HUDEP-2 (cell line): ENCODE results near the gene TSR3.
"Not testable (repeated sequence)": the region's sequence is repeated elsewhere in the genome, so short reads cannot be mapped to it uniquely, and the experiment has no call there.

Experiments used
- DNase-seq, 76 experiments: peaks; one replicate each; lab custom pipeline; 2025; ENCODE audit not compliant: unreplicated experiment in 76 of 76; lab: John Stamatoyannopoulos, UW

The TSR3 gene

DNA sequence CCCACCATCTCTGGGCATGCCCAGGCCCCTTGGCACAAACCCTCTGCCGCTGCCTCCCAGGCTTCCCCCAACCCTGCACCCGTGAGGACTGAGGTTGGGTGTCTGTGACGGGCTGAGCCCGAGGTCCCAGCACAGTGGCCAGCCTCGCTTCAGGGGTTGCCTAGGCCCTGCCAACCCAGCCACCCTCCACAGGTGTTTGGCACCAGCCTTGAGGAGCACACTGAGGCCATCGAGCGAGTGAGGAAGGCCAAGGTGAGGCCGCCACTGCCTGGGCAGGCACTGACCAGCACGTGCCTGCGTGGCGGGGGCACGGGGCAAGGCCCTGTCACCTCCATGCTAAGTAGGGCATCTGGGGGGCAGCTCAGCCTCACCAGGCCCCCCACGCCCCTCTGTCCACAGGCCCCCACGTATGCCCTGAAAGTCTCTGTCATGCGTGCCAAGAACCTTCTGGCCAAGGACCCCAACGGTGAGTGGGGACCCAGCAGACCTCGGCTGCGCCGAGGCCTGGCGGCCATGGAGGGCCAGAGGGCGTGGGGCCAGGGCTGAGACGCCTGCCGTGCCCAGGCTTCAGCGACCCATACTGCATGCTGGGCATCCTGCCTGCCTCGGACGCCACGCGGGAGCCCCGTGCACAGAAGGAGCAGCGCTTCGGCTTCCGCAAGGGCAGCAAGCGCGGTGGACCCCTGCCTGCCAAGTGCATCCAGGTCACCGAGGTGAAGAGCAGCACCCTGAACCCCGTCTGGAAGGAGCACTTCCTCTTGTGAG lies 10.8 kb downstream of the TSR3 start:
- no peak for DNase-seq

DNA sequence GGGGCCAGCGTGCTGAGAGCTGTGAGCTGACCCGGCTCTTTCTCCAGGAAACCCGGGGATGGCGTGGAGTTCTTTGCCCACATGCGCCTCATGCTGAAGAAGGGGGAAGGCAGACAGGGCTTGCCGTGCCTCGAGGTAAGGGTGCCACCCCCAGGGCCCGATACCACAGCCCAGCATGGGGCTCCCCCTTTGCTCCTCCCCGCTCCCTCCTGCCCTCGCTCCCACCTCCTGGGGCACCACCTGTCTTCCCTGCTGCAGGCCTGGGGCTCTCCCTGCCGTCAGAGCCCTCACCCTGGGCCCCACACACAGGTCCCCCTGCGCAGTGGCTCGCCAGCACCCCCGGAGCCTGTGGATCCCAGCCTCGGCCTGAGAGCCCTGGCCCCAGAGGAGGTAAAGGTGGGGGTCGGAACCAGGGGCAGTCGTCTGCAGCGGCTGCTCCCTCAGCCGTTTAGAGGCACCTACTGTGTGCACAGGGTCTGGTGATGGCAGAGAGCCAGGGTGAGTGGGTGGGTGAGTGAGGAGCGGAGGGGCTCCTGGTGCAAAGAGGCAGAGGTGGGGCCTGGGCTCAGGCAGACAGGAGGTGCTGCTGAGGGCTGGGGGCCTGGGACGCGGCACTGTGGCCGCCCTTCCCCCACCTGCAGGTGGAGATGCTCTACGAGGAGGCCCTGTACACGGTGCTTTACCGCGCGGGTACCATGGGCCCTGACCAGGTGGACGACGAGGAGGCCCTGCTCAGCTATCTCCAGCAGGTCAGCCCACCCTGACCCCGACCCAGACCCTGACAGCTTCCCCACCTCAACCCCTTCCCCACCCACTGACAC lies 12.6 kb downstream of the TSR3 start:
- no peak for DNase-seq

DNA sequence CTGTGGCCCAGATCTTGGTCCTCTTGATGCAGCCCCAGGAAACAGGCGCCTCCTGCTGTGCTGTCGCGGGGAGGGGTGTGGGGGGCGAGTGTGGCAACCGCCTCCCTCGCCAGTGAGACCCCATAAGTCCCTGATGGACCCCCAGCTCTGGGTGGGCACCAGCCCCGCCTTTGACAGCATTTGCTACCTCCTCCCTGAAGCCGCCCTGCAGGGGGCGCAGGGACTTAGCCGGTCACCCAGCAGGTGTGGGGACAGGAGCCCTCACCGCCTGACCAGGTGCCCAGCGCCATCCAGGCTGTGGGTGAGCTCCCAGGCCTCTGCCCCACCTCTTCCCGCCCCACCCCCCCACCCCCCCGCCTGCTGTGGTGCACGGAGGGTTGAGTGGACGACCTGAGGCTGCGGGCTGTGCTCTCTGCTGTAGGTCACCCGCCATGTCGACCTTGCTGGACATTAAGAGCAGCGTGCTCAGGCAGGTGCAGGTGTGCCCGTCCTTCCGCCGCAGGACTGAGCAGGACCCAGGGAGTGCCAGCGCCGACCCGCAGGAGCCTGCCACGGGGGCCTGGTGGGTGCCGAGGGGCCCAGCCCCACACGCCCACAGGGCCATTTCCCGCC lies 13.5 kb downstream of the TSR3 start:
- DNase-seq = peak in 10 of 76 experiments; percentile 3 to 26 (median 19)

DNA sequence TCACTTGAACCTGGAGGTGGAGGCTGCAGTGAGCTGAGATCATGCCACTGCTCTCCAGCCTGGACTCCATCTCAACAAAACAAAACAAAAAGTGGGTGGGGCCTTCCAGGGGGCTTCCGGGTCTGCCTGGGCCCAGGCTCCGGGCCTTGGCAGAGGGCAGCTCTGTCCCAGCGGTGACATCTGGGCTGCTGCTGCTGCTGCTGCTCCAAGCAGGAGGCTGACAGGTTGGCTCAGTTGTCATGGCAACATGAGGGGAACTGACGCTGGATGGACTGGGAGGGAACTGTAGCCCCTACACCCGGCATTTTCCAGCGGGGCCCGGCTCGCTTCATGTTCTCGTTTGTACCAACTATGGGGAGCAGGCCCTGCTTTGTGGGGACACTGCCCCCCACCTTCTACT lies 14.2 kb downstream of the TSR3 start:
- no peak for DNase-seq

DNA sequence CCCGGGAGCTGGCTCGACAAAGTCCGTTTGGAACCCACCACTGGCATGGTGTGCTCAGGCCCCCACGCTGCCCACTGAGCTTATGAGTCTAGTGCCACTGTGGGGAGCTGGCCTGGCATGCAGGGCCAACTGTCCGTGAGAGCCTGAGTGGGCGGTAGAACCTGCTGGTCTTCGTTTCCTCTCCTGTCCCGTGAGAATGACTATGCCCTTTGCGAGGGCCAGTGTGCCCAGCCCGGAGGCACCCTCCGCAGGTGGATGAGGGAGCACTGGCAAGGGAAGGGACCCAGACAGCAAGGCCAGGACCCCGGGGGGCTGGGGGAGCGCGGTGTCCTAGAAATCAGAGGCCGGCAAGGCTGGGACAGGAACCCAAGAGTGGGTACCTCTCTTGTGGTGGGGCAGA lies 15.1 kb downstream of the TSR3 start:
- no peak for DNase-seq

DNA sequence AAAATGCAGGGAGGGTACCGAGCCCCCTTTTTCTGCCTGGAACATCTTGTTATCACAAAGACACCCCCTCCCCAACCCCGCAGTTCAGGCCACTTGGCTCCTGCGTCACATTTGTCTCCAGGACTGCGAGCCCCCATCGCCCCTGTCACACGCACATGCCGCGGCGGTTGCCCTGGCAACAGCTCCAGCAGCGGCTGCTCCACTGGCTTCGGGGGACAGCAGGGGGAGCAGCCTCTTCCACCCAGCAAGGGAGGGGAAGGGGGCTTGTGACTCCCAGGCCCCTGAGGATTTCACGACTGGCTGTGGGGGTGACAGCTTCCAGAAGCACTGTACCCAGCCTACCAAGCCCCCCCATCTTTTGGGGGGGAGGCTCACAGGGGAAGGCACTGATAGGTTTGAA lies 15.7 kb downstream of the TSR3 start:
- no peak for DNase-seq

DNA sequence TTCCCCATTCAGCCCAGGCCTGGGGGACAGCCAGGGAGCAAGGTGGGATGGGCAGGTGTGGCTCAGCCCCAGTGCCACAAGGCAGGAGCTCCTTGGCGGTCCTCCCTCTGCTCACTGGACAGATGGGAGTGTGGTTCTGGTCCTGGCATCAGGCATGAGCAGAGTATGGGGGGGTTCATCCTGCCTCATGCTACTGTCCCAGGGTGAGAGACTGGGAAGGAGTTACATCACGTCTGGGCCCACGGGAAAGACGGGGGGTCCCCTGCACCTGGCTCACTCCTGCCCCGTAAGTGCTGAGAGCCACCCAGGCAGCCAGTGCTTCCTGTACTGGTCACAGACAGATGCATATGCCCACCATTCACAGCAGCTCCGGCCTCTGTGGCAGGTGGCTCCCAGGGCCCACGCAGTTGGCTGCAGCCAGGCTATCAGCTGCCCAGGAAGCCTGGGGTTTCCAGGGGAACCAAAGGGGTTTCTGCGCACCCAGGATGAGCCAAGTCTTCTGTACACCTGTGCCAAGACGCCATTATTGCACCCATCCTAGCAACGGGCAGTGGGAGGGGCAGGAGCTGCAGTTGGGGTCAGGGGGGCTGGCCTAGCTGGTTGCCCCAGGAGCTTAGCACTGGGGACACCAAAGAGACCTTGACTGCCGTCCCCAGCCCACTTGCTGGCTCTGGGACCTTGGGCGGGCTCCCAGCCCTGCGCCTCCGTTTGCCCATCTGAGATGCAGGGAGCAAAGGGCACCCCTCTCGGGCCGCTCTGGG lies 16.3 kb downstream of the TSR3 start:
- DNase-seq = no peak

DNA sequence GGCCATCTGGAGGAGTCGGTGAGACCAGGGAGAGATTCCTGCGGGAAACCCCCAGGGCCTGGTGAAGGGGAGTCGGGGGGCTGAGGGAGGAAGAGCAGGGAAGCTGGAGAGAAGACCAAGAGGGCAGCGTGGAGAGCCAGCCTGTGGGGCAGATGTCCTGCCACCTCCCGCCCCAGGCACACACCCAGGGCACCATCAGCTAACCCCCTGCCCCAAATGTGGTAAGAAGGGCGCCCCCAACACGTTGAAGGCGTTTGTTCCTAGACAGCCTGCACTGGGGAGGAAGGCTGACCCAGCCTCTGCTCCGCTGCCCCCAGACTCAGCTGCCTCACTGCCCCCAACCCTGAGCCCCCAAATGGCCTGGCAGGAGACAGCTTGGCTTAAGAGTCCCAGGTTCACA lies 16.9 kb downstream of the TSR3 start:
- no peak for DNase-seq

DNA sequence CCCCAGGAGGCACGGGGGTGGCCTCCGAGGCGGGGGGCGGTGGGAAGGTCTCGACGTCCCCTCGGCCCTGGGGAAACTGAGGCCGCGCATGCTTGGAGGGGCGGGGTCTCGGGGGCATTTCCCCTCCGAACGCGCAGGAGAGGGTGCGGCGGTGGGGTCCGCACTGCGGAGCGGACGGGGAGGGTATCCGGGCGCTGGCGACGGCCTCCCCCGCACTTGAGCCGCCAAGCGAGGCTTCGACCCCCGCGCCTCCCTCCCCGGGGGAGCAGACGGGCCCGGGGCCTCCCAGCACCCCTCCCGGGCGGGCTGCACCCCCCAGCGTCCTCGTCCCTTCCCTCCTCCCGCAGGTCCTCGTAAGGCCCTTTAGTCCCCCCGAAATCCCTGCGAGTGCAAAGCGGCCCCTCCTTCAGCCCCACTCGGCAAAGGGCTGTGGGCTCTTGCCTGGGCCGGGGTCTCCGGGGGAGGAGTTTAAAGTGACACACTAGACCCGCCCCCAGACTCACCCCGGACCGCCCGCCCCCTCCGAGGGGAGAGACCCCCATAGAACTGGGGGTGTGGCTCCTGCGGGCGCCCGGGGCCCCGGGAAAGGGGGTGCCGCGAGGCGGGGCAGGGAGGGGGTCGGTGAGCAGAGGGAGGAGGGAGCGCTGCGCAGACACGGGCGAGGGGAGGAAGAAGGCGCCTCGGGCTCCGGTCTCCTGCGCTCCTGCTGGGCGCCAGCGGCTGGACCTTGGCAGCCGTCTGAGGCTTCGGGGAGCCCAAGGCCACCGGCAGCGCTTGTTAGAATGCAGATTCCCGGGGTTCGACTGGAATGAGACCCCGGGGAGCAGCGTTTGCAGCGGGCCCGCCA lies 17.6 kb downstream of the TSR3 start:
- DNase-seq = no peak

DNA sequence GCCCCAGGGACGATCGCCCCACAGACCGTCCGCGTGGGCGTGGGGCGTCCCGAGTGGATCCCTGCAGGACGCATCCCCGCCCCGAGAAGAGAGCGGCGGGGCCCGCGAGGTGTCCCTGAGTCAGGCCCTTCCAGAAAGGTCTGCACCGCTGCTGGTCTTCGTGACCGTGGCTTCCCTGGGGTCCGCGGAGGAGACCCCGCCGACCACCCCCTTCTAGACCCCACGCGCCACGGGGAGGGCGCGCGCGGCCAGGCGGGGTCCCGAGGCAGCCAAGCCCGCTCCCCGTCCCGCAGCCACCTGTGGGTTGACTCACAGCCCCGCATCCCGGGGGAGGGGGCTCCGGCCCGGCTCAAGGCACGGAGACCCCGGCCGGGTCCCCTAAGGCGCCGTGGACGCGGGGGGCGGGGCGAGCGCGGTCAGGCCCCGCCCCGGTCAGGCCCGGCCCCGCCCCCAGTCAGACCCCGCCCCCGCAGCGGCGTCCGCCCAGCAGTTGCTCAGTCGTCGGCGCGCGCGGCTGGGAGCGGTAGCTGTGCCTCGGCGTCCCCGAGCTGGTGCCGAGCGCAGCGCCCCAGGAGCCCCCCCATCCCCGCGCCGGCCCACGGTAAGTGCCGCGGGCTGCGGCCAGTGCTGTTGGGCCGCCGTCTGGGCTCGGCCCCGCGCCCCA lies 18.4 kb downstream of the TSR3 start, which contains the start of gene BAIAP3:
TSS of gene BAIAP3 (plus strand) at position 497 of the 664 bp plus-strand sequence. CDS start 4,905 bp downstream, outside the sequence.
- DNase-seq = peak in 25 of 76 experiments; percentile 10 to 58 (median 22)

DNA sequence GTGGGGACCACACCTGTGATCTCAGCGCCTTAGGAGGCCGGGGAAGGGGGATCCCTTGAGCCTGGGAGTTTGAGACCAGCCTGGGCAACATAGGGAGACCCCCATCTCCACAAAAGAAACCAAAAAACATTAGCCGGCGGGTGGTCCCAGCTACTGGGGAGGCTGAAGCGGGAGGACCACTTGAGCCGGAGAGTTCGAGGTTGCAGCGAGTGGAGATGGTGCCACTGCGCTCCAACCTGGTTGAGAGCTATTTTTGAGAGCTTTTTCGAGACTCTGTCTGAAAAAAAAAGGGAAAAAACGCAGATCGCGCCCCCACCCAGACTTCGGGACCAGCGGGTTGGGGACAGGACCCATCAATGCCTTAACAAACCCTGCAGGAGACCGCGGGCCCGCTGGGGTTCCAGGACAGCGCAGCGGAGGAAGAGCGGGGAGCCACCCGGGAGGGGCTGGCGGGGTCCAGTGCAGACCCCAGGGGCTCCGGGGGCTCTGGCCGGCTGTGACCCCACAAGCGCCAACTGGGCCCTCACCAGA lies 19.0 kb downstream of the TSR3 start:
- no peak for DNase-seq

DNA sequence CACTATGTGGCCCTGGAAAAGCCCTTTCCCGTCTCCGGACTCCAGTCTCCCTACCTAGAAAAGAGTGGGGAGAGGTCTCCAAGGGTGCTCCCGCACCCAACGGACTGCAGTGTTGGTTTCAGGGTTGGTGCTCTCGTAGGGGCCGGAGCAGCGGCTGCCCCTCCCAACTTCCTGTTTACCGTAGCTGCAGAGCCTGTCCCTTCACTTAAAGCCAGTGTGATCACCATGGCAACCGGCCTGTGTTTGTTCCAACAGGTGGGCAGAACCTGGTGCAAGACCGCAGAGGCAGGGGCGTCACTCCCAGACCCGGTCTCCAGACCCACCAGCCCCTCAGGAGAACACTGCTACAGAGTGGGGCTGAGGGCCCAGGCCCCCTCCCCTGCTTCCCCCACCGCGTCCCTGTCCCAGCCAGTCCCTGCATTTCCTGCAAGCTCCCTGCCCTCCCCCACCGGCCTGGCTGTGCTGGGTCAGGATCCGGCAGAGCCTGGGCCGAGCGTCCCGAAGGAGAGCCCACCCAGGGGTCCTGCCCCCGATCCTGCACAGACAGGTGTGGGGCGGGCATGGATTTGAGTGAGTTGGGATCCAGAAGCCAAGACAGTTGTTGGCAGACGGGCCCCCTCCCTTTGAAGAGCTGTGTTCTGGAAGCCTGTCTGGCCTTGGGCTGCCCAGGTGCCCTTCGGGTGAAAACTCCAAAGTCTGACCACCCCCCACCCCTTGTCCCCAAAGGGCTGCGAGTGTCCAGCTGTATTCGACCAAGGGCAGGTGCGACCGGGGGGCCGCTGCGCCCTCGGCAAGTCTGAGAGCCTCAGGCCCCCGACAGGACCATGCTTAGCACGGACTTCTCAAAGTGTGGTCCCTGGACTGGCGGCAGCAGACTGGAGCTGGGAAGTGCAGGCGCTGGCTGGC lies 19.7 kb downstream of the TSR3 start:
- DNase-seq = peak in 31 of 76 experiments; percentile 9 to 72 (median 40)

DNA sequence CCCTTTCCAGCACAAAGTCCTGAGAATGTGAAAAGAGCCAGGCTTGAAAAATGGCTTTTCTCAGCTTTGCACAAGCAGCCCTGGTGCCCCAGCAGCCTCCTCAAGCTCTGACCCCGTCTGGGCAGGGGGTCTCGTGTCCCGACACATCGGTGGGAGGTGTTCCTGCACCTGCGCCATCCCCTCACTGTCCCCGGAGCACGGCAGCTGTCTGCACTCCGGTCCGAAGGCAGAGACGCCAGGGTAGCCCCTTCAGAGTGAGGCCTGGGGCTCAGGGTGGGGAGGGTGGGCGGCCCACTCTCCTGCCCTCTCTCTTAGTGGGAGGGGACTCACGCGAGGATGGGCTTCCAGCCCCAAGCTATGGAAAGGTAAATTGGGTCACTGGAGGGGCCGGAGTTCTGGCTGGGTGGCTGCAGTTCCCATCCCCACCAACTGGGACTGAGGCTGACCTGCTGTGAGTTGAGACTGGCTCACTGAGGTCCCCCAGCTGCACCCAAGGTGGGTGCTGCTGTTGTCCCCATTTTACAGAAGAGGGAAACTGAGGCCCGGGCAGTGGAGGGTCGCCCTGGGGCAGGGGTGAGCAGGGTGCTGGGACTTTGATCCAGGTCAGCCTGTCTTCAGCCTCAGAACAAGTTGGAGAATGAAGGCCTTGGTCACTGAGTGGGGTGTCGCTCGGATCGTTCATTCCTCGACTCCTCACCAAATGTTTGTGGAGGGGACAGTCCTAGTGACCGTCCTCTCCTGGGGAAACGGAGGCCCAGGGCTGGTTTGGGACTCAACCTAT lies 20.6 kb downstream of the TSR3 start:
- DNase-seq = no peak

DNA sequence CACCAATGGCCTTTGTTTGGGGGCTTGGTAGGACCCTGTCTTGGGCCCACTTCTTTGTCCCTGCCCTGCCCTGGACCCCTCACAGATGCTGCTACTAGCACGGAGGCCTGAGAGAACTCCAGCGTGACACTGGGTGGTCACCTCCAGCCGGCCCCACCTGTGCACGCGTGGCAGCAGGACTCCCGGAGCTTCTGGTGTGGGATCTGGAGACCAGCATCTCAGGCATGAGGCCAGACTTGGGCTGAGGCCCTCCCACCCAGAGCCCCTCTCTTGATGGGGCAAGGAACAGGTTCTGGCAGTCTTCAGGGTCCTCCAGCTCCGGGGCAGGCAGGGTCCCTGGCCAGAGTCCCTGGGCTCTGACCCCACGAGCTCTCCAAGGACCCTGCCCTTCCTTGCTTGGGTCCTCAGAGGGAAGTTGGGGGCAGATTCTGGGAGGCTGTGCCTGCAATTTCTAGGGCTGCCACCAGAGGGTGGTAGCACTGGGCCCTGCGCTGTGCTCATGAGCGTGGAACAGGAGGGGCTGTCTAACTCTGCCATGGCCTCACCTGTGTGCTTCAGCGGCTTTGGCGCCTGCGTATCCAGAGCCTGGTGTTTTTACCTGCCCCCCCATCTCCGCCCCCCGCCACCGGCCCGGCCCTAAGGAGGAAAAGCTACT lies 21.3 kb downstream of the TSR3 start:
- peak in 5 of 76 experiments; percentile 5 to 45 (median 11) for DNase-seq

DNA sequence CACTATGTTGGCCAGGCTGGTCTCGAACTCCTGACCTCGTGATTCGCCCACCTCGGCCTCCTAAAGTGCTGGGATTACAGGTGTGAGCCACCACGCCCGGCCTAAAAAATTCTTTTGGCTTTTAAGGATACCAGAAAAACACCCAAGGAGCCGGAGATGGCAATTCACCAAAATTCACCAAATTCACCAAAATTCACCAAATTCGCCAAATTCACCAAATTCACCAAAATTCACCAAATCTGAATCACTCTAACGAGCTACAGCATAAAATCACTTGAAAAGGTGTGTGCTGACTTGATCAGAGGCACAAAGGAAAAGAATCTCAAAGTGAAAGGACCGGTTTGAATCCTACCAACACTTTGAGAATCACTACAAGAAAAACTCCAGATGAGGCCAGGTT lies 22.7 kb downstream of the TSR3 start:
- DNase-seq = not testable (repeated sequence)

DNA sequence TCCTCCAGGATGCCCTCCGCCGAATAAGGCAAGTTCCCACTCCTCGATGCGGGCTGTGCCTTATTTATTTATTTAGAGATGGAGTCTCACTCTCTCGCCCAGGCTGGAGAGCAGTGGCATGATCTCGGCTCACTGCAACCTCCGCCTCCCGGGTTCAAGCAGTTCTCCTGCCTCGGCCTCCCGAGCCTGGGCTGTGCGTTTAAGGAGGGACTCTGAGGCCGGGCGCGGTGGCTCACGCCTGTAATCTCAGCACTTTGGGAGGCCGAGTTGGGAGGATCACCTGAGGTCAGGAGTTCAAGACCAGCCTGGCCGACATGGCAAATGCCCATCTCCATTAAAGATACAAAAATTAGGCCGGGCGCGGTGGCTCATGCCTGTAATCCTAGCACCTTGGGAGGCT lies 23.5 kb downstream of the TSR3 start:
- DNase-seq = not testable (repeated sequence)

DNA sequence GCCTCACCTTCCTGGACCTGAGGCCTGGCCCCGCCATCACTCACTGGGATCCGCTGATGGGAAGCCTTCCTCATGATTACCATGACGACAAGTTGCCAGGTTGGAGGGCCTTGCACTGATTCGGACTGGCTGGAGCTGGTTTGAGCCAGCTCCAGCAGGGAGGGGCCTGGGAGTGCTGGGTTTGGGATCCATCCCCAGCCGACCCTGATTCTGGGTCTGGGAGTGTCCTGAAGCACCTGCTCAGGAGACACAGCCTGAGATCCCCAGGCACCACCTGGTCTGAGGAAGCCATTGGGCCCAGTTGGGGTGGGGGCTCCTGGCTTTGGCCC lies 24.1 kb downstream of the TSR3 start:
- no peak for DNase-seq
